K562 (cell line): Measurements from ENCODE around the gene MRPL48. TPM values are rescaled to one million over a fixed set of nuclear protein-coding genes. Genes with fewer than 3 reads are reported as not detected.
A peak's percentile ranks its signal among the peaks of the same experiment; 100 is the strongest.

Experiments used
- AFF1 ChIP-seq, 2 experiments: fragments of 450-650 bp; IDR thresholded peaks; 2 replicates each; pipeline ENCODE4 v1.6.1; 2018; ENCODE audit warnings: mild to moderate bottlenecking in 2 of 2, low read depth in 1 of 2; ENCODE audit not compliant: partially characterized antibody in 2 of 2
- BRCA1 ChIP-seq, 2 experiments: fragments of 450-650 bp in 1 of 2; sonication (generic) in 1 of 2; formaldehyde crosslinking in 1 of 2; IDR thresholded peaks; 2 replicates each; pipeline versions ENCODE4 v1.5.0 to v1.6.1; 2017 to 2020; ENCODE audit warnings: mild to moderate bottlenecking in 1 of 2, missing genetic modification reagents in 1 of 2
- GTF3C2 ChIP-seq: IDR thresholded peaks from 3 replicates; pipeline ENCODE4 v1.6.1; 2011; ENCODE audit warnings: borderline replicate concordance, mild to moderate bottlenecking, moderate library complexity; ENCODE audit not compliant: insufficient read length; ENCODE audit errors: extremely low read depth
- HMG20A ChIP-seq: fragments of 450-650 bp; formaldehyde crosslinking; conservative IDR thresholded peaks from 2 replicates; pipeline ENCODE4 v1.4.0; 2020; ENCODE audit warnings: mild to moderate bottlenecking, mixed read lengths
- NR0B1 ChIP-seq: fragments of 450-650 bp; IDR thresholded peaks from one replicate; pipeline ENCODE4 v1.6.1; 2018; ENCODE audit warnings: mild to moderate bottlenecking, moderate library complexity; ENCODE audit not compliant: partially characterized antibody
- SRSF3 ChIP-seq: fragments of 200-400 bp; formaldehyde crosslinking; IDR thresholded peaks from 2 replicates; pipeline ENCODE4 v1.6.1; 2016; ENCODE audit warnings: mild to moderate bottlenecking, low read length, moderate library complexity; ENCODE audit not compliant: insufficient read depth
- TAF1 ChIP-seq: IDR thresholded peaks from 2 replicates; pipeline ENCODE4 v1.6.1; 2011; ENCODE audit warnings: mild to moderate bottlenecking, low read length, moderate library complexity; ENCODE audit not compliant: insufficient read depth, control insufficient read depth, severe bottlenecking; ENCODE audit errors: extremely low read depth
- TRIM28 ChIP-seq: fragments of 450-650 bp; IDR thresholded peaks from 2 replicates; pipeline ENCODE4 v1.6.1; 2017
- polyA plus RNA-seq, 8 experiments: library from polyadenylated mRNA; depleted of rRNA in 4 of 8; stranded (reverse) in 5 of 8; unstranded in 3 of 8; fragments of >200 nt; fragmentation: Nextera tagmentation in 2 of 8; fragmentation: Illumina TruSeq in 1 of 8; extraction: Ambion mirVana in 2 of 8; extraction: Trizol in 1 of 8; gene quantifications; 2 replicates each; pipeline versions ENCODE4 v1.2.1 to v1.2.3, GENCODE V29; 2011 to 2014; ENCODE audit warnings: inconsistent platforms in 1 of 8, missing spikeins in 1 of 8
- total RNA-seq, 7 experiments: library from RNA; depleted of rRNA in 6 of 7; stranded (reverse); fragments of >200 nt in 6 of 7; fragmentation: Illumina TruSeq in 2 of 7; extraction: Trizol in 2 of 7; gene quantifications; 2 replicates each; pipeline versions ENCODE4 v1.2.1 to v1.2.3, GENCODE V29; 2011 to 2021; ENCODE audit warnings: low replicate concordance in 1 of 7
- TF ChIP-seq, protein P1 (sequence below): fragments of 450-650 bp; formaldehyde crosslinking; IDR thresholded peaks from 2 replicates; pipeline ENCODE4 v1.4.0; 2020; ENCODE audit warnings: mild to moderate bottlenecking, moderate library complexity
- TF ChIP-seq, protein P2 (sequence below): fragments of 250-450 bp; sonication (Bioruptor Pico); IDR thresholded peaks from 2 replicates; pipeline ENCODE4 v1.8.0; 2021; ENCODE audit warnings: moderate library complexity, mild to moderate bottlenecking, inconsistent platforms

MRPL48 gene
- total and polyA plus RNA-seq, 9 of the 15 experiments (the other 6 are each of a cell fraction or from before 2014, with no cell fraction given), result 66.0 to 237 (median 104) TPM

- no peak for TF ChIP-seq NR0B1
- TF ChIP-seq, protein P1, sequence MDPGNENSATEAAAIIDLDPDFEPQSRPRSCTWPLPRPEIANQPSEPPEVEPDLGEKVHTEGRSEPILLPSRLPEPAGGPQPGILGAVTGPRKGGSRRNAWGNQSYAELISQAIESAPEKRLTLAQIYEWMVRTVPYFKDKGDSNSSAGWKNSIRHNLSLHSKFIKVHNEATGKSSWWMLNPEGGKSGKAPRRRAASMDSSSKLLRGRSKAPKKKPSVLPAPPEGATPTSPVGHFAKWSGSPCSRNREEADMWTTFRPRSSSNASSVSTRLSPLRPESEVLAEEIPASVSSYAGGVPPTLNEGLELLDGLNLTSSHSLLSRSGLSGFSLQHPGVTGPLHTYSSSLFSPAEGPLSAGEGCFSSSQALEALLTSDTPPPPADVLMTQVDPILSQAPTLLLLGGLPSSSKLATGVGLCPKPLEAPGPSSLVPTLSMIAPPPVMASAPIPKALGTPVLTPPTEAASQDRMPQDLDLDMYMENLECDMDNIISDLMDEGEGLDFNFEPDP (CRISPR knock-in tag), result no peak
- TF ChIP-seq GTF3C2, result no peak
- TF ChIP-seq HMG20A (CRISPR knock-in tag), result no peak
- TF ChIP-seq, protein P2, sequence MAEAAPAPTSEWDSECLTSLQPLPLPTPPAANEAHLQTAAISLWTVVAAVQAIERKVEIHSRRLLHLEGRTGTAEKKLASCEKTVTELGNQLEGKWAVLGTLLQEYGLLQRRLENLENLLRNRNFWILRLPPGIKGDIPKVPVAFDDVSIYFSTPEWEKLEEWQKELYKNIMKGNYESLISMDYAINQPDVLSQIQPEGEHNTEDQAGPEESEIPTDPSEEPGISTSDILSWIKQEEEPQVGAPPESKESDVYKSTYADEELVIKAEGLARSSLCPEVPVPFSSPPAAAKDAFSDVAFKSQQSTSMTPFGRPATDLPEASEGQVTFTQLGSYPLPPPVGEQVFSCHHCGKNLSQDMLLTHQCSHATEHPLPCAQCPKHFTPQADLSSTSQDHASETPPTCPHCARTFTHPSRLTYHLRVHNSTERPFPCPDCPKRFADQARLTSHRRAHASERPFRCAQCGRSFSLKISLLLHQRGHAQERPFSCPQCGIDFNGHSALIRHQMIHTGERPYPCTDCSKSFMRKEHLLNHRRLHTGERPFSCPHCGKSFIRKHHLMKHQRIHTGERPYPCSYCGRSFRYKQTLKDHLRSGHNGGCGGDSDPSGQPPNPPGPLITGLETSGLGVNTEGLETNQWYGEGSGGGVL (CRISPR knock-in tag), result no peak
- TF ChIP-seq SRSF3, result no peak
- TF ChIP-seq TRIM28, result no peak; the same call in none of the 2 replicates
- TF ChIP-seq TAF1, result peak; percentile 93
- no peak for TF ChIP-seq BRCA1 (IDR thresholded peaks at IDR 0.05)
- no peak for TF ChIP-seq BRCA1 (CRISPR knock-in tag; IDR thresholded peaks at IDR 0.05)
- peak; percentile 85 to 93 for TF ChIP-seq AFF1 (IDR thresholded peaks at IDR 0.05; ENCODE audit: low read depth in 1 of 2, partially characterized antibody in 2 of 2)
Observed at GRCh38 chr11:73787643-73788558, at the start of gene MRPL48 (continued).
